Measurements from ENCODE around the gene ZNF652. TPM values are rescaled to one million over a fixed set of nuclear protein-coding genes. Genes with fewer than 3 reads are reported as not detected.

The ZNF652 gene
- total RNA-seq, 3 donors from 2014 or later = 44.4 to 117 (median 46.9) TPM

- H3K4me1 ChIP-seq (ENCODE audit: low read depth) = peaks cover 24% of the 10 kb centered on the region
- DNase-seq = peak; percentile 67 to 87 (median 77)
- ATAC-seq = peak; percentile 42
- TF ChIP-seq CTCF (IDR thresholded peaks at IDR 0.05) = no peak
- no peaks in the 10 kb centered on the region for H3K36me3 ChIP-seq (ENCODE audit: low read depth)
- peak overlapping the region; percentile 97 for H3K4me3 ChIP-seq
- no peaks in the 10 kb centered on the region for H3K9me3 ChIP-seq
- intact Hi-C loops (cut with DNase I, micrococcal nuclease) = no loop called here
Observed at GRCh38 chr17:49361129-49361901, 735 bp downstream of the ZNF652 start.

- H3K36me3 ChIP-seq (ENCODE audit: low read depth) = no peaks in the 10 kb centered on the region
- H3K4me3 ChIP-seq = no peak overlapping the region
- no peak for TF ChIP-seq CTCF (IDR thresholded peaks at IDR 0.05)
- peaks cover 24% of the 10 kb centered on the region for H3K4me1 ChIP-seq (ENCODE audit: low read depth)
- peak in 1 of 3 donors; percentile 49 for DNase-seq
- peak; percentile 32 for ATAC-seq
- H3K9me3 ChIP-seq = no peaks in the 10 kb centered on the region
- intact Hi-C loops (cut with DNase I, micrococcal nuclease) = no loop called here
Observed at GRCh38 chr17:49360796-49361128, 1.3 kb downstream of the ZNF652 start.

- intact Hi-C loops (cut with DNase I, micrococcal nuclease) = no loop called here
- no peak for ATAC-seq
- no peak for TF ChIP-seq CTCF (IDR thresholded peaks at IDR 0.05)
- Histone ChIP-seq H3K36me3 (ENCODE audit: low read depth) (no peaks in the 10 kb centered on the region), H3K4me1 (ENCODE audit: low read depth) (peaks cover 24% of the 10 kb centered on the region), H3K9me3 (no peaks in the 10 kb centered on the region), H3K4me3 (no peak overlapping the region)
- DNase-seq = peak in 2 of 3 donors; percentile 23 to 34
Observed at GRCh38 chr17:49359990-49360795, 1.9 kb downstream of the ZNF652 start.

- Histone ChIP-seq H3K4me1 (ENCODE audit: low read depth) (peaks cover 24% of the 10 kb centered on the region), H3K9me3 (no peaks in the 10 kb centered on the region), H3K36me3 (ENCODE audit: low read depth) (no peaks in the 10 kb centered on the region), H3K4me3 (no peak overlapping the region)
- ATAC-seq (no peak), DNase-seq (peak in 1 of 3 donors; percentile 20)
- TF ChIP-seq CTCF (IDR thresholded peaks at IDR 0.05) = no peak
- intact Hi-C loops (cut with DNase I, micrococcal nuclease) = no loop called here
Observed at GRCh38 chr17:49358641-49359247, 3.3 kb downstream of the ZNF652 start.

GRCh38 chr17:49357516-49357915, 4.5 kb downstream of the ZNF652 start:
- no peak for ATAC-seq
- Histone ChIP-seq H3K9me3 (no peaks in the 10 kb centered on the region), H3K36me3 (ENCODE audit: low read depth) (no peaks in the 10 kb centered on the region), H3K4me1 (ENCODE audit: low read depth) (peaks cover 24% of the 10 kb centered on the region), H3K4me3 (no peak overlapping the region)
- no peak for DNase-seq
- TF ChIP-seq CTCF (IDR thresholded peaks at IDR 0.05) = no peak
- intact Hi-C loops (cut with DNase I, micrococcal nuclease) = no loop called here

Data from mucosa of descending colon (tissue), 3 donors.